Measurements from ENCODE around the gene SETD1B. TPM values are rescaled to one million over a fixed set of nuclear protein-coding genes. Genes with fewer than 3 reads are reported as not detected.

Gene SETD1B
- polyA plus RNA-seq, 4 donors: 3.6 to 13.0 (median 6.6) TPM

DNA sequence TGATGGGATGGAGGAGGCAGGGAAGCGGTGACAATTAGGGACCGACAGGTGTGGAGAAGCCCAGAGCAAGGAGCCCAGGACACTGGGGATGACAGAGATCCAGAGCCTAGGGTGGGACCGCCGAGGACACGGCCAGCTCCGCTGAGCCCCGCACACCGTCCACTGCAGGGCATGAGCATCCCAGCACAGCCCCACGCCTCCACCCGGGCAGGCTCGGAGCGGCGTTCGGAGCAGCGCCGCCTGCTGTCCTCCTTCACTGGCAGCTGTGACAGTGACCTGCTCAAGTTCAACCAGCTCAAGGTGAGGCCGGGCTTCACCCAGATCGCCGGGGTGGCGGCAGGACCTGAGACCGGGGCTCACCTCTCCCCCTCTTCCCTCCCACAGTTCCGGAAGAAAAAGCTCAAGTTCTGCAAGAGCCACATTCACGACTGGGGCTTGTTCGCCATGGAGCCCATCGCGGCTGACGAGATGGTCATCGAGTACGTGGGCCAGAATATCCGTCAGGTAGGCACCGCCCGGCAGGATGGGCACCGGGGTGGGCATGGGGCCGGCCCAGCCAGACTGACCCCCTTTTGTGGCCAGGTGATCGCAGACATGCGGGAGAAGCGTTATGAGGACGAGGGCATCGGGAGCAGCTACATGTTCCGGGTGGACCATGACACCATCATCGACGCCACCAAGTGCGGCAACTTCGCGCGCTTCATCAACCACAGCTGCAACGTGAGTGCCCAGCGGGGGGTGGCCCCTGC is 23.7 kb downstream of the SETD1B start:
- FAIRE-seq: no peak
- no peak for DNase-seq
- 94 to 96% (median 95%) methylated on average over 47 to 48 of the region's 48 CpGs for WGBS, 3 donors

DNA sequence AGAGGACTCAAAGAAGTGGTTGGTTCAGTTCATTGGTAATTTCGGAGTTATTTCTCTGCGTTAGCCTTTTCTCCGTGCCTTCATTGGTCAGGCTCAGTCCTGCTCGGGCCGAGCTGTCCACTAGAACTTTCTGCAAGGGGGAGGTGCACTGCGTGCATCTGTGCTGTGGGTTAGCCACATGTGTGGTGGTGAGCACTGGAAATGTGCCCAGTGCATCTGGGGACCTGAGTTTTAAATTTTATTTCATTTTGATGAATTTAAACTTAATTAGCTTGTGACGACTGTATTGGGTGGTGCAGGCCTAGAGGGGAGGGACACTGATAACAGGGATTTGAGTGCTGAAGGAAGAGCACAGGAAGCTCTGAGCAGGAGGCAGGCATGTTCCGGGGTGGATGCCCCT is 24.5 kb downstream of the SETD1B start:
- whole genome bisulfite sequencing, 3 donors: 93 to 98% (median 94%) methylated on average over 8 of the region's 8 CpGs

More for the DNA sequence above, 23.7 kb downstream of the SETD1B start:
- Histone ChIP-seq H3K9me3 (ENCODE audit: control insufficient read depth in 2 of 2, insufficient read depth in 1 of 2, low read depth in 1 of 2, low read length in 1 of 2) (no peaks in the 10 kb centered on the region), H3K4me3 (ENCODE audit: low read depth in 1 of 3, low read length in 3 of 3) (no peak overlapping the region), H3K36me3 (ENCODE audit: control insufficient read depth in 3 of 3, insufficient read depth in 2 of 3, low read depth in 1 of 3, low read length in 3 of 3) (peaks cover 30 to 88% (median 52%) of the 10 kb centered on the region in 3 donors), H3K27me3 (ENCODE audit: control insufficient read depth in 3 of 3, insufficient read depth in 3 of 3, low read length in 3 of 3) (no peaks in the 10 kb centered on the region), H3K27ac (ENCODE audit: low read depth in 1 of 3, low read length in 2 of 3) (no peak overlapping the region), H3K4me1 (ENCODE audit: control insufficient read depth in 3 of 3, insufficient read depth in 2 of 3, low read depth in 1 of 3, low read length in 2 of 3) (no peaks in the 10 kb centered on the region)

DNA sequence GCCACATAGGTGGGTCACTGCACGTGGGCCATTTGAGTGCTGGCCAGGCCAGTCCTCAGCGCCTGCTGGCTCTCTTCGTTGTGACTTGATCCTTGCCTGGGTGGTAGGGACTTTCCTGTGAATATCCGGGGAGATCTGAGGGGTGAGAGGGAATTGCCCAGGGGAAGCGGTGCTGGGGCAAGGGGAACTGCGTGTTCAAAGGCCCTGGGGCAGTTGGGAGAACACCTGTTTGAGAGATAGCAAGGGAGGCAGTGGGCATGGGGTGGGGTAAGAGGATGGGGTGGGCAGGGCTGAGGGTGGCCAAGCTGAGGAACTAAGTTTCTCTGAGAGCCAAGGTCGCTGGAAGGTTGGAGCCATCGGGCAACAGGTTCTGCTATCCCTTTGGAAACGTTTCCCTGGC is 25.0 kb downstream of the SETD1B start:
- Histone ChIP-seq H3K9me3 (ENCODE audit: control insufficient read depth in 2 of 2, insufficient read depth in 1 of 2, low read depth in 1 of 2, low read length in 1 of 2) (no peaks in the 10 kb centered on the region), H3K4me1 (ENCODE audit: control insufficient read depth in 3 of 3, insufficient read depth in 2 of 3, low read depth in 1 of 3, low read length in 2 of 3) (no peaks in the 10 kb centered on the region), H3K27ac (ENCODE audit: low read depth in 1 of 3, low read length in 2 of 3) (no peak overlapping the region), H3K36me3 (ENCODE audit: control insufficient read depth in 3 of 3, insufficient read depth in 2 of 3, low read depth in 1 of 3, low read length in 3 of 3) (peaks cover 20 to 76% (median 43%) of the 10 kb centered on the region in 3 donors), H3K4me3 (ENCODE audit: low read depth in 1 of 3, low read length in 3 of 3) (no peak overlapping the region), H3K27me3 (ENCODE audit: control insufficient read depth in 3 of 3, insufficient read depth in 3 of 3, low read length in 3 of 3) (no peaks in the 10 kb centered on the region)
- DNase-seq (no peak), FAIRE-seq (no peak)
- WGBS, 3 donors: 86 to 91% (median 89%) methylated on average over 9 of the region's 9 CpGs

More for the DNA sequence above, 24.5 kb downstream of the SETD1B start:
- FAIRE-seq (no peak), DNase-seq (no peak)
- Histone ChIP-seq H3K4me1 (ENCODE audit: control insufficient read depth in 3 of 3, insufficient read depth in 2 of 3, low read depth in 1 of 3, low read length in 2 of 3) (no peaks in the 10 kb centered on the region), H3K27ac (ENCODE audit: low read depth in 1 of 3, low read length in 2 of 3) (no peak overlapping the region), H3K36me3 (ENCODE audit: control insufficient read depth in 3 of 3, insufficient read depth in 2 of 3, low read depth in 1 of 3, low read length in 3 of 3) (peaks cover 24 to 81% (median 49%) of the 10 kb centered on the region in 3 donors), H3K27me3 (ENCODE audit: control insufficient read depth in 3 of 3, insufficient read depth in 3 of 3, low read length in 3 of 3) (no peaks in the 10 kb centered on the region), H3K9me3 (ENCODE audit: control insufficient read depth in 2 of 2, insufficient read depth in 1 of 2, low read depth in 1 of 2, low read length in 1 of 2) (no peaks in the 10 kb centered on the region), H3K4me3 (ENCODE audit: low read depth in 1 of 3, low read length in 3 of 3) (no peak overlapping the region)

GRCh38 chr12:121829250-121829918 is 25.6 kb downstream of the SETD1B start:
- Histone ChIP-seq H3K27ac (ENCODE audit: low read depth in 1 of 3, low read length in 2 of 3) (no peak overlapping the region), H3K4me3 (ENCODE audit: low read depth in 1 of 3, low read length in 3 of 3) (no peak overlapping the region), H3K27me3 (ENCODE audit: control insufficient read depth in 3 of 3, insufficient read depth in 3 of 3, low read length in 3 of 3) (no peaks in the 10 kb centered on the region), H3K4me1 (ENCODE audit: control insufficient read depth in 3 of 3, insufficient read depth in 2 of 3, low read depth in 1 of 3, low read length in 2 of 3) (no peaks in the 10 kb centered on the region), H3K36me3 (ENCODE audit: control insufficient read depth in 3 of 3, insufficient read depth in 2 of 3, low read depth in 1 of 3, low read length in 3 of 3) (peaks cover 20 to 71% (median 42%) of the 10 kb centered on the region in 3 donors), H3K9me3 (ENCODE audit: control insufficient read depth in 2 of 2, insufficient read depth in 1 of 2, low read depth in 1 of 2, low read length in 1 of 2) (no peaks in the 10 kb centered on the region)
- DNase-seq: no peak
- no peak for FAIRE-seq
- 85 to 90% (median 88%) methylated on average over 7 of the region's 7 CpGs for WGBS, 3 donors

DNA sequence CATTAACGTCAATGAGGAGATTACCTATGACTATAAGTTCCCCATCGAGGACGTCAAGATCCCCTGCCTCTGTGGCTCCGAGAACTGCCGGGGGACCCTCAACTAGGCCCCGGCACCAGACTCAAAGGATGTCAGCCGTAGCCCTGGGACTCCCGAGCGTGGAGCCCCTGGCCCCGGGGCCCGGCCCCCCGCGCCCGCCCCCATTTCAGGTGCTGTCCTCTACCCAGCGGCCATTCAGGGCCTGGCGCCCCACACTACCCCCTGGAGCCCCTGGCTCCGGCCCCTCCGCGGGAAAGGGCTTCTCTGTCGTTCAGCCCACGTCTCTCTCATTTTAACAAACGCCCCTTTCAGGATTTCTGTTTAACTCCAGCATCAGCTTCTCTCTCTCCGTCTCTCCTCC is 26.3 kb downstream of the SETD1B start:
- WGBS, 3 donors: 92 to 94% (median 94%) methylated on average over 23 of the region's 23 CpGs
- no peaks in the 10 kb centered on the region for H3K27me3 ChIP-seq (ENCODE audit: control insufficient read depth in 3 of 3, insufficient read depth in 3 of 3, low read length in 3 of 3)
- FAIRE-seq (no peak), DNase-seq (no peak)
- H3K4me3 ChIP-seq (ENCODE audit: low read depth in 1 of 3, low read length in 3 of 3): no peak overlapping the region
- no peak overlapping the region for H3K27ac ChIP-seq (ENCODE audit: low read depth in 1 of 3, low read length in 2 of 3)
- H3K4me1 ChIP-seq (ENCODE audit: control insufficient read depth in 3 of 3, insufficient read depth in 2 of 3, low read depth in 1 of 3, low read length in 2 of 3): no peaks in the 10 kb centered on the region
- no peaks in the 10 kb centered on the region for H3K9me3 ChIP-seq (ENCODE audit: control insufficient read depth in 2 of 2, insufficient read depth in 1 of 2, low read depth in 1 of 2, low read length in 1 of 2)
- peaks cover 20 to 64% (median 37%) of the 10 kb centered on the region in 3 donors for H3K36me3 ChIP-seq (ENCODE audit: control insufficient read depth in 3 of 3, insufficient read depth in 2 of 3, low read depth in 1 of 3, low read length in 3 of 3)

DNA sequence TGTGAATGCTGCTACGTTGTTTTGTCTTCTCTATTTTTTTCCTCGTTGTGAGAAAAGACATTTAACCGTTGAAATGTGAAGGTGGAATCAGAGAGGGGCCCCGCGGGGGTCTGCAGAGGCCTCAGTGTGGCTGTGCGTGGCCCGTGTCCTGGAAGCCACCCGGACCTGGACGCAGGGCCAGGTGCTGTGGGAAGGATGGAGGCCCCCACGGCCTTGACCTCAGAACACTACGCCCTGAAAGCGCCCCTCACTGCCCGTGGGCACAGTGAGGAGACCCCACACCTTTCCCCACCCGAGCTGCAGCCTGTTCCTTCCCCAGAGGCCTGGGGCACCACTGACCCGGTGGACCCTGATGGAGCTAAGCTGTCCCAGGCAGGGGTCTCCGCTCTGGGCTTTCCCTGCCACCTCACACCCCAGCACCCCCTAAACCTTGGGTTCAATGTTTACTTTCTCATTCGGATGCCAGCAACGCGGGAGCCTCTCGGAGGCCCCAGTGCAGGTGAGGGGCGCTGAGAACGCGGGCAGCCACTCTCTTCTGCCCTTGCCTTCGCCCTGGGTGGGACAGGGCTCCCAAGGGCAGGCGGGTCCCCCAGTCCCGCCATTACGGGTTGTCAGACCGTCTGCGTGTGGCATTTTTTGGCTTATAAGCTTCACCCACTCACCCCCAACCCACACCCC is 26.9 kb downstream of the SETD1B start:
- no peak for DNase-seq
- WGBS, 3 donors: 89 to 91% (median 91%) methylated on average over 28 to 29 of the region's 29 CpGs
- H3K27ac ChIP-seq (ENCODE audit: low read depth in 1 of 3, low read length in 2 of 3): no peak overlapping the region

DNA sequence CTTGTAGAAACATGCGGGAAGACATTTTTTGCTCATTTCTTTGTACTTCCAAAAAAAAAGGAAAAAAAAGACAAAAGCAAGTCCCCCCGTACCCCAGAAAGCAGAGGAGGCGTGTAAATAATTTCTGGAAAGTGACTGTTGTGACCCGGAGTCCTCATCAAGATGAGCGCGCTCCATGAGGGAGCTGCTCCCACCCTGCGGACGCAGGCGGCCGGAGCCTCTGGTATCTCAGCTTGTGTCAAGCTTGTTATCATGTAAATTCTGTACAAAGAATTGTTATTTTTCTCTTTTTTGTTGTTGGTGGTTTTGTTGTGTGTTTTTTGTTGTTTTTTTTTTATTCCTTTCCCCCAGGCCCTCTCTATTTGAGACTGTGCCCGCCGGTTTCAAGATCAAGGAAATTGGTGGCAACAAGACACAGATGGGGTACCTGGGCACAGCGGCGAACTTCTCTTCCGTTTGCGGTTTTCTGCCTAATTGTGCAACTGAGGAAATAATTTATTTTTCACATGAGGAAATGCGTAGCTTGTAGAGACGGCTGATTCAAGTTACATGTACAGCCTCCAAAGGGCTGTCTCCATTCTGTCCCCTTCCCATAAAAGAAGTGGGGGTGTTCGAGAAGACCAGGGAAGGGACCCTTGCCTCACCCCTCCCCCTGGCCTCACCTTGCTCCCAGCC is 27.9 kb downstream of the SETD1B start:
- H3K4me3 ChIP-seq (ENCODE audit: low read depth in 1 of 3, low read length in 3 of 3): no peak overlapping the region
- FAIRE-seq (no peak), DNase-seq (no peak)
- no peak overlapping the region for H3K27ac ChIP-seq (ENCODE audit: low read depth in 1 of 3, low read length in 2 of 3)
- H3K4me1 ChIP-seq (ENCODE audit: control insufficient read depth in 3 of 3, insufficient read depth in 2 of 3, low read depth in 1 of 3, low read length in 2 of 3): no peaks in the 10 kb centered on the region
- no peaks in the 10 kb centered on the region for H3K9me3 ChIP-seq (ENCODE audit: control insufficient read depth in 2 of 2, insufficient read depth in 1 of 2, low read depth in 1 of 2, low read length in 1 of 2)
- H3K27me3 ChIP-seq (ENCODE audit: control insufficient read depth in 3 of 3, insufficient read depth in 3 of 3, low read length in 3 of 3): peaks cover 0 to 3% (median 0%) of the 10 kb centered on the region in 3 donors
- WGBS, 3 donors: 94 to 96% (median 95%) methylated on average over 19 of the region's 19 CpGs
- peaks cover 20 to 49% (median 35%) of the 10 kb centered on the region in 3 donors for H3K36me3 ChIP-seq (ENCODE audit: control insufficient read depth in 3 of 3, insufficient read depth in 2 of 3, low read depth in 1 of 3, low read length in 3 of 3)

More for the DNA sequence above, 26.9 kb downstream of the SETD1B start:
- H3K36me3 ChIP-seq (ENCODE audit: control insufficient read depth in 3 of 3, insufficient read depth in 2 of 3, low read depth in 1 of 3, low read length in 3 of 3): peaks cover 20 to 58% (median 35%) of the 10 kb centered on the region in 3 donors
- no peak for FAIRE-seq
- H3K9me3 ChIP-seq (ENCODE audit: control insufficient read depth in 2 of 2, insufficient read depth in 1 of 2, low read depth in 1 of 2, low read length in 1 of 2): no peaks in the 10 kb centered on the region
- no peaks in the 10 kb centered on the region for H3K4me1 ChIP-seq (ENCODE audit: control insufficient read depth in 3 of 3, insufficient read depth in 2 of 3, low read depth in 1 of 3, low read length in 2 of 3)
- no peak overlapping the region for H3K4me3 ChIP-seq (ENCODE audit: low read depth in 1 of 3, low read length in 3 of 3)
- H3K27me3 ChIP-seq (ENCODE audit: control insufficient read depth in 3 of 3, insufficient read depth in 3 of 3, low read length in 3 of 3): no peaks in the 10 kb centered on the region

DNA sequence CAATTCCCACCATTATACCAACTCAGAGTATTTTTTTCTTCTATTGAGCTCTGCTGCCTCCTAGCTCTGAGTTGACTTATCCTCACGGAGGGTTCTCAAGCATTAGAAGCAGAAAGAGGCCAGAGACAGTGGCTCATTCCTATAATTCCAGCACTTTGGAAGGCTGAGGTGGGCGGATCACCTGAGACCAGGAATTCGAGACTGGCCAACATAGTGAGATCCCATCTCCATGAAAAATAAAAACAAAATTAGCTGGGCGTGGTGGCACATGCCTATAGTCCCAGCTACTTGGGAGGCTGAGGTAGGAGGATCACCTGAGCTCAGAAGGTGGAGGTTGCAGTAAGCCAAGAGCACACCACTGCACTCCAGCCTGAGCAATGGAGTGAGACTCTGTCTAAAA is 33.9 kb downstream of the SETD1B start:
- no peaks in the 10 kb centered on the region for H3K4me1 ChIP-seq (ENCODE audit: control insufficient read depth in 3 of 3, insufficient read depth in 2 of 3, low read depth in 1 of 3, low read length in 2 of 3)
- H3K4me3 ChIP-seq (ENCODE audit: low read depth in 1 of 3, low read length in 3 of 3): no peak overlapping the region
- FAIRE-seq: no peak
- no peaks in the 10 kb centered on the region for H3K36me3 ChIP-seq (ENCODE audit: control insufficient read depth in 3 of 3, insufficient read depth in 2 of 3, low read depth in 1 of 3, low read length in 3 of 3)
- no peaks in the 10 kb centered on the region for H3K9me3 ChIP-seq (ENCODE audit: control insufficient read depth in 2 of 2, insufficient read depth in 1 of 2, low read depth in 1 of 2, low read length in 1 of 2)
- WGBS, 3 donors: 74% methylated on average over 4 of the region's 4 CpGs
- H3K27ac ChIP-seq (ENCODE audit: low read depth in 1 of 3, low read length in 2 of 3): no peak overlapping the region
- no peak for DNase-seq
- peaks cover 0 to 4% (median 0%) of the 10 kb centered on the region in 3 donors for H3K27me3 ChIP-seq (ENCODE audit: control insufficient read depth in 3 of 3, insufficient read depth in 3 of 3, low read length in 3 of 3)

Data from small intestine (tissue), 7 donors.